B cell (primary cell): ENCODE measurements around the gene KAZN.

Source experiments
- EZH2 ChIP-seq: IDR thresholded peaks from 2 replicates; pipeline ENCODE4 v1.6.1; 2012; ENCODE audit warnings: borderline replicate concordance, low read depth, mild to moderate bottlenecking, moderate library complexity, low read length; ENCODE audit not compliant: insufficient read depth, poor library complexity, severe bottlenecking
- TF ChIP-seq, protein P1 (sequence below): fragments of 200-600 bp; IDR thresholded peaks from one replicate; pipeline ENCODE4 v1.8.0; 2022; ENCODE audit warnings: antibody characterized with exemption, mild to moderate bottlenecking

DNA sequence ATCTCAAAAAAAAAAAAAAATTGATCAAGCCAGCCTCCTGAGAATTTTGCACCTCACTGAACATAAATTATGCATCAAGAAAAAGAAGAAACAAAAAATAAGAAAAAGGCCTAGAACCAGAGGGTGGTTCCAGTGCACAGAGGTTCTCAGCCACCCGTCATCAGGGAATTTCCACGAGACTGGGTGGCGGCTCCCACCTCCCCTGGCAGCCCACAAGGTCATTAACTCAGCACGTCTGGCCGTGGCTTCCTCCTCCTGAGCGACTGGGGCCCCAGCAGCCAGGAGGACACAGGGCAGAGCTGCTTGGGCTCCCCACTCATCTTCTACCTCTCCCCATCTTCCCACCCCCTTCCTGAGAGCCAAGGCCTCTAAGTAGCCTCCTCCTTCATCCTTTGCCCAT, 539.3 kb downstream of the KAZN start:
- TF ChIP-seq EZH2 = no peak
- TF ChIP-seq, protein P1, sequence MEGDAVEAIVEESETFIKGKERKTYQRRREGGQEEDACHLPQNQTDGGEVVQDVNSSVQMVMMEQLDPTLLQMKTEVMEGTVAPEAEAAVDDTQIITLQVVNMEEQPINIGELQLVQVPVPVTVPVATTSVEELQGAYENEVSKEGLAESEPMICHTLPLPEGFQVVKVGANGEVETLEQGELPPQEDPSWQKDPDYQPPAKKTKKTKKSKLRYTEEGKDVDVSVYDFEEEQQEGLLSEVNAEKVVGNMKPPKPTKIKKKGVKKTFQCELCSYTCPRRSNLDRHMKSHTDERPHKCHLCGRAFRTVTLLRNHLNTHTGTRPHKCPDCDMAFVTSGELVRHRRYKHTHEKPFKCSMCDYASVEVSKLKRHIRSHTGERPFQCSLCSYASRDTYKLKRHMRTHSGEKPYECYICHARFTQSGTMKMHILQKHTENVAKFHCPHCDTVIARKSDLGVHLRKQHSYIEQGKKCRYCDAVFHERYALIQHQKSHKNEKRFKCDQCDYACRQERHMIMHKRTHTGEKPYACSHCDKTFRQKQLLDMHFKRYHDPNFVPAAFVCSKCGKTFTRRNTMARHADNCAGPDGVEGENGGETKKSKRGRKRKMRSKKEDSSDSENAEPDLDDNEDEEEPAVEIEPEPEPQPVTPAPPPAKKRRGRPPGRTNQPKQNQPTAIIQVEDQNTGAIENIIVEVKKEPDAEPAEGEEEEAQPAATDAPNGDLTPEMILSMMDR = no peak
